Activated CD4-positive, alpha-beta T cell treated with anti-CD3 and anti-CD28 coated beads for 36 hours (primary cell): Measurements from ENCODE around the gene TMEM209. TPM values are rescaled to one million over a fixed set of nuclear protein-coding genes. Genes with fewer than 3 reads are reported as not detected.
"Not testable (repeated sequence)": the region's sequence is repeated elsewhere in the genome, so short reads cannot be mapped to it uniquely, and the experiment has no call there.

Source experiments
- ATAC-seq: fragments of 200-7000 bp; cut with Tn5 transposase; one replicate; pipeline ENCODE4 v1.10.0; 2021; ENCODE audit warnings: mild to moderate bottlenecking, moderate library complexity
- CTCF ChIA-PET: fragments of 350-600 bp; sonication (Branson Sonifier 250); formaldehyde crosslinking; loops from one replicate; lab custom pipeline; 2021; ENCODE audit warnings: antibody characterized with exemption; lab: Charles Lee
- POLR2A ChIA-PET: fragments of 350-600 bp; sonication (Branson Sonifier 250); formaldehyde crosslinking; loops from one replicate; lab custom pipeline; 2021; ENCODE audit warnings: antibody characterized with exemption, inconsistent platforms; lab: Charles Lee
- DNase-seq: peaks from one replicate; pipeline ENCODE4 v3.0.0-alpha.2; 2020
- H3K27ac Mint-ChIP-seq: one replicate; pipeline ENCODE4 v1.8.0; 2021; ENCODE audit warnings: mixed read lengths
- H3K27me3 Mint-ChIP-seq: one replicate; pipeline ENCODE4 v1.8.0; 2021; ENCODE audit warnings: mixed read lengths
- H3K36me3 Mint-ChIP-seq: one replicate; pipeline ENCODE4 v1.8.0; 2021; ENCODE audit warnings: low read depth, mixed read lengths
- H3K4me1 Mint-ChIP-seq: one replicate; pipeline ENCODE4 v1.8.0; 2021; ENCODE audit warnings: mixed read lengths
- H3K4me3 Mint-ChIP-seq: one replicate; pipeline ENCODE4 v1.8.0; 2021; ENCODE audit warnings: mild to moderate bottlenecking, moderate library complexity, mixed read lengths
- H3K9me3 Mint-ChIP-seq: one replicate; pipeline ENCODE4 v1.8.0; 2021; ENCODE audit warnings: low read depth, mixed read lengths
- intact Hi-C, 2 experiments: fragments of 100-400 bp; cut with DNase I in 1 of 2; cut with micrococcal nuclease in 1 of 2; formaldehyde crosslinking; loops; one replicate each; pipeline versions ENCODE4 v1.14.2 to v1.15.1; 2022 to 2024; cut with DNase I, micrococcal nuclease
- total RNA-seq, 2 experiments: library from RNA; stranded (reverse); gene quantifications; one replicate each; pipeline ENCODE4 v1.2.3, GENCODE V29; 2021

The TMEM209 gene
- total RNA-seq, 2 experiments from 2014 or later = 41.0 to 57.0 TPM

- ChIA-PET POLR2A (no interaction called here), CTCF (no interaction called here)
- no peaks in the 10 kb centered on the region for H3K36me3 Mint-ChIP-seq
- peak; percentile 51 for DNase-seq
- intact Hi-C loops = no loop called here
- H3K27me3 Mint-ChIP-seq = peaks cover 6% of the 10 kb centered on the region
- H3K9me3 Mint-ChIP-seq = no peaks in the 10 kb centered on the region
- no peaks in the 10 kb centered on the region for H3K4me1 Mint-ChIP-seq
- H3K27ac Mint-ChIP-seq = no peak overlapping the region
- H3K4me3 Mint-ChIP-seq = no peak overlapping the region
- ATAC-seq = peak; percentile 34
Measured at GRCh38 chr7:130151591-130152492, 53.4 kb downstream of the TMEM209 start.

GRCh38 chr7:130150587-130150986, 54.6 kb downstream of the TMEM209 start:
- no peak overlapping the region for H3K27ac Mint-ChIP-seq
- ATAC-seq (no peak), DNase-seq (no peak)
- POLR2A ChIA-PET = no interaction called here
- CTCF ChIA-PET = no interaction called here
- no peak overlapping the region for H3K4me3 Mint-ChIP-seq
- intact Hi-C loops = no loop called here
- H3K4me1 Mint-ChIP-seq = no peaks in the 10 kb centered on the region
- no peaks in the 10 kb centered on the region for H3K36me3 Mint-ChIP-seq
- H3K27me3 Mint-ChIP-seq = peaks cover 6% of the 10 kb centered on the region
- H3K9me3 Mint-ChIP-seq = no peaks in the 10 kb centered on the region

DNA sequence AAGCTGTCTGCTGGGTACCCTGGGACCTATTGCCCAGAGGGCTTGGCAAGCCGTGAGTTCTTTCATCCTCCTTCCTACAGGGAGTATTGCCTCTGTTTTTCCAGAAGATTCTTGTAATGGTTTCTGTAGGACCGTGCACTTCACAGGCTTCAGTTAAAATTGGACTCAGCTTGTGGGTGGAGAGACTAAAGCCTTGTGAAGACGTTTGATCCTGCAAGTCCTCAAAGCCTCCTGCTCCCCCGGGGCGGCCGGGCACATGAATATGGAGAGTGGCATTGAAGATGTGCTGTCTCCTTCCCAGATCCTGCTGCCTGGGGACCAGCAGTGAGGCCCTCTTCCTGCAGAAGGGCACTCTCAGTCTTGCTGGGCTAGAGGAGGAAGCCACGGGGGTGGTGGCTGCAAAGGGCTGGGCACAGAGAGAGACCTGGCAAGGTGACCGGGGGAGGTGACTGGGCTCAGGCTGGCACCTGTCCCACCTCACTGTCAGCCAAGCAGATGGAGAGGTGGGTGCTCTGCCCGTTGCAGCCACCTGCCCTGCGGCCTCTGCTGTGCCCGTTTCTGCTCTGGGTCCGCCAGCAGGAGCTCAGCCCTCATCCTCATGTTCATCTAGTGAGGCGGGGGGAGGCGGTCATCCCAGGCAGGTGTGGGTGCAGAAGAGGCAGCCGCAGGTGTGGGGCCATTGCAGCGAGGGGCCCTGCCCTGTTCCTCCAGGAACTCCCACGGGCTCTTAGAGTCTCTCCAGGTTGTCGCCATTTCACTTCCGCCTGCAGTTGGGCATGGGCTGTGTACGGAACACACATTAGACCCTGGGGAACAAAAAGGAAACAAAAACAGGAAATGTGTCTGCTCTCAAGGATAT, 55.7 kb downstream of the TMEM209 start:
- Mint-ChIP-seq H3K4me1 (no peaks in the 10 kb centered on the region), H3K4me3 (no peak overlapping the region), H3K27me3 (peaks cover 5% of the 10 kb centered on the region), H3K36me3 (no peaks in the 10 kb centered on the region), H3K27ac (no peak overlapping the region), H3K9me3 (no peaks in the 10 kb centered on the region)
- DNase-seq (no peak), ATAC-seq (no peak)
- ChIA-PET POLR2A (no interaction called here), CTCF (interaction anchor here (0.7 to 0.8 kb wide), 2 partner anchors 63 to 782 kb away, joined by 3 to 4 read pairs; no protein-coding TSS in a partner anchor)
- intact Hi-C loops = no loop called here

GRCh38 chr7:130148561-130148960, 56.6 kb downstream of the TMEM209 start:
- Mint-ChIP-seq H3K27ac (no peak overlapping the region), H3K4me3 (no peak overlapping the region), H3K36me3 (no peaks in the 10 kb centered on the region), H3K27me3 (peaks cover 5% of the 10 kb centered on the region), H3K9me3 (no peaks in the 10 kb centered on the region), H3K4me1 (no peaks in the 10 kb centered on the region)
- intact Hi-C loops = no loop called here
- ChIA-PET CTCF (interaction anchor here (0.7 to 0.8 kb wide), 2 partner anchors 63 to 781 kb away, joined by 3 to 4 read pairs; no protein-coding TSS in a partner anchor), POLR2A (no interaction called here)
- ATAC-seq (no peak), DNase-seq (no peak)

- H3K4me3 Mint-ChIP-seq = no peak overlapping the region
- no peak for DNase-seq
- H3K36me3 Mint-ChIP-seq = no peaks in the 10 kb centered on the region
- ATAC-seq = no peak
- intact Hi-C loops = no loop called here
- H3K4me1 Mint-ChIP-seq = no peaks in the 10 kb centered on the region
- H3K27me3 Mint-ChIP-seq = peaks cover 5% of the 10 kb centered on the region
- POLR2A ChIA-PET = no interaction called here
- H3K9me3 Mint-ChIP-seq = no peaks in the 10 kb centered on the region
- no peak overlapping the region for H3K27ac Mint-ChIP-seq
- CTCF ChIA-PET = no interaction called here
Measured at GRCh38 chr7:130147710-130148325, 57.4 kb downstream of the TMEM209 start.

DNA sequence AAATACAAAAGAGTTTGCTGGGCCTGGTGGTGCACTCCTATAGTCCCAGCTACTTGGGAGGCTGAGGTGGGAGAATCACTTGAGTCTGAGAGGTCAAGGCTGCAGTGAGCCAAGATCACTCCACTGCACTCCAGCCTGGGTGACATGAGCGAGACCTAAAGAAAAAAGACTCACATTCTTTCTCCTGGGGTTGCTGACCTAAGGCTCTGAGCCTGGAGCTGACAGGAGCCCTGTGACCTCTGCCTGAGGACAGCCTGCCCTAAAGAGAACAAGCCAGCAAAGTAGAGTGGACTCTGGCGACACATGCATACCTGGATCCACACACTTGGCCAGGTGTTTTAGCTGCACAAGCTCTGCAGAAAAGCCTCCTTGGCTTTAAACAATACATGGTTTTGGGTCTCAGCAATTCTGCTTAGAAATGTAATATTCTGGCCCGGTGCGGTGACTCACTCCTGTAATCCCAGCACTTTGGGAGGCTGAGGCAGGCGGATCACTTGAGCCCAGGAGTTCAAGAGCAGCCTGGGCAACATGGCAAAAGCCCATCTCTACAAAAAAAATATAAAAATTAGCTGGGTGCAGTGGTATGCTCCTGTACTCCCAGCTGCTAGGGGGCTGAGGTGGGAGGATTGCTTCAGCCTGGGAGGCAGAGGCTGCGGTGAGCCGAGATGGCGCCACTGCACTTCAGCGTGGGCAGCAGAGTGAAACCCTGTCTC, 58.4 kb downstream of the TMEM209 start:
- ChIA-PET POLR2A (no interaction called here), CTCF (no interaction called here)
- DNase-seq (no peak), ATAC-seq (no peak)
- Mint-ChIP-seq H3K36me3 (no peaks in the 10 kb centered on the region), H3K9me3 (no peaks in the 10 kb centered on the region), H3K27me3 (peaks cover 5% of the 10 kb centered on the region), H3K4me3 (no peak overlapping the region), H3K27ac (no peak overlapping the region), H3K4me1 (peaks cover under 1% of the 10 kb centered on the region)
- intact Hi-C loops = no loop called here

GRCh38 chr7:130146142-130146541, 59.1 kb downstream of the TMEM209 start:
- intact Hi-C loops, H3K4me3 Mint-ChIP-seq, CTCF ChIA-PET, DNase-seq, H3K4me1 Mint-ChIP-seq, H3K27me3 Mint-ChIP-seq, ATAC-seq, H3K36me3 Mint-ChIP-seq, H3K27ac Mint-ChIP-seq, H3K9me3 Mint-ChIP-seq, POLR2A ChIA-PET: not testable (repeated sequence)

GRCh38 chr7:130145424-130146100, 59.6 kb downstream of the TMEM209 start:
- no peaks in the 10 kb centered on the region for H3K36me3 Mint-ChIP-seq
- H3K9me3 Mint-ChIP-seq = no peaks in the 10 kb centered on the region
- intact Hi-C loops = no loop called here
- peaks cover 4% of the 10 kb centered on the region for H3K4me1 Mint-ChIP-seq
- ChIA-PET CTCF (no interaction called here), POLR2A (no interaction called here)
- H3K27ac Mint-ChIP-seq = no peak overlapping the region
- no peak for DNase-seq
- no peak for ATAC-seq
- no peak overlapping the region for H3K4me3 Mint-ChIP-seq
- peaks cover 4% of the 10 kb centered on the region for H3K27me3 Mint-ChIP-seq

- H3K4me3 Mint-ChIP-seq = no peak overlapping the region
- intact Hi-C loops = loop anchor here in 1 of 2 experiments (5.0 kb wide), 1 partner anchor 72 kb away; the partner anchor contains the start of gene KLHDC10
- ATAC-seq = no peak
Measured at GRCh38 chr7:130144312-130145171, 60.7 kb downstream of the TMEM209 start.

DNA sequence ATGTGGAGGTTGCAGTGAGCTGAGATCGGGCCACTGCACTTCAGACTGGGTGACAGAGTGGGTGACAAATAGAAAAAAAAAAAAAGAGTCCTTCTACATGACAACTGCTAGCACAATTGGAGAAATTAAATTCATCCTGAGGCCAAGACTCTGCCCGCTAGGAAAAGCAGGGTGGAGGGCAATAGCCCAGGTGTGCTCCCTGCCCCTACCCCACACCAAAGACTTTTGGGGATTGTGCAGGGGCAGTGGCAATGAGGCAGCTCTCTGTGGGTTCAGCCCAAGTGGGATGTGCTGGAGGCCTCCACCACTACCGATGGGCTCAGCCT, 61.3 kb downstream of the TMEM209 start:
- H3K36me3 Mint-ChIP-seq = peaks cover 1% of the 10 kb centered on the region
- H3K27me3 Mint-ChIP-seq = no peaks in the 10 kb centered on the region
- H3K4me3 Mint-ChIP-seq = no peak overlapping the region
- DNase-seq (no peak), ATAC-seq (no peak)
- H3K9me3 Mint-ChIP-seq = no peaks in the 10 kb centered on the region
- intact Hi-C loops = loop anchor here in 1 of 2 experiments (5.0 kb wide), 1 partner anchor 72 kb away; the partner anchor contains the start of gene KLHDC10
- no peak overlapping the region for H3K27ac Mint-ChIP-seq
- peaks cover 4% of the 10 kb centered on the region for H3K4me1 Mint-ChIP-seq
- ChIA-PET POLR2A (interaction anchor here (0.6 kb wide), 1 partner anchor 10 kb away, joined by 3 read pairs; no protein-coding TSS in a partner anchor), CTCF (no interaction called here)

More at GRCh38 chr7:130144312-130145171, 60.7 kb downstream of the TMEM209 start:
- Mint-ChIP-seq H3K4me1 (peaks cover 4% of the 10 kb centered on the region), H3K9me3 (no peaks in the 10 kb centered on the region), H3K36me3 (no peaks in the 10 kb centered on the region), H3K27ac (no peak overlapping the region), H3K27me3 (peaks cover 2% of the 10 kb centered on the region)
- DNase-seq = no peak
- CTCF ChIA-PET = no interaction called here
- POLR2A ChIA-PET = interaction anchor here (0.6 kb wide), 1 partner anchor 11 kb away, joined by 3 read pairs; no protein-coding TSS in a partner anchor
